Adipose tissue (tissue), 3 donors: ENCODE results near the gene ERC1. TPM values are rescaled to one million over a fixed set of nuclear protein-coding genes. Genes with fewer than 3 reads are reported as not detected.
"Not testable (repeated sequence)": the region's sequence is repeated elsewhere in the genome, so short reads cannot be mapped to it uniquely, and the experiment has no call there.

Experiments
- H3K27ac ChIP-seq: one replicate; pipeline ENCODE4 v1.5.1; 2013; ENCODE audit warnings: low read depth, low read length
- WGBS, 3 donors: extraction: QIAGEN DNeasy Blood & Tissue Kit; methylation state at CpG; one replicate each; pipeline ENCODE4 v1.1.7; 2013; 5-methylcytosine and 5-hydroxymethylcytosine counted together
- polyA plus RNA-seq, 3 donors: library from polyadenylated mRNA; stranded (reverse); fragments of 200-250 nt; gene quantifications; one replicate each; pipeline ENCODE4 v1.2.3, GENCODE V29; 2013
- donor health status: healthy with polysubstance abuse.
- donor health status: Bipolar disorder and iron deficiency.
- donor health status: healthy.

ERC1 gene
- polyA plus RNA-seq, 3 donors: 4.0 to 16.4 (median 12.8) TPM

GRCh38 chr12:1197264-1198018, 206.4 kb downstream of the ERC1 start:
- H3K27ac ChIP-seq: no peak overlapping the region
- 96 to 99% (median 98%) methylated on average over 3 of the region's 3 CpGs for WGBS, 3 donors

GRCh38 chr12:1198854-1199253, 207.8 kb downstream of the ERC1 start:
- not testable (repeated sequence) for H3K27ac ChIP-seq
- WGBS, 3 donors: 86 to 100% (median 93%) methylated on average over 5 of the region's 5 CpGs

DNA sequence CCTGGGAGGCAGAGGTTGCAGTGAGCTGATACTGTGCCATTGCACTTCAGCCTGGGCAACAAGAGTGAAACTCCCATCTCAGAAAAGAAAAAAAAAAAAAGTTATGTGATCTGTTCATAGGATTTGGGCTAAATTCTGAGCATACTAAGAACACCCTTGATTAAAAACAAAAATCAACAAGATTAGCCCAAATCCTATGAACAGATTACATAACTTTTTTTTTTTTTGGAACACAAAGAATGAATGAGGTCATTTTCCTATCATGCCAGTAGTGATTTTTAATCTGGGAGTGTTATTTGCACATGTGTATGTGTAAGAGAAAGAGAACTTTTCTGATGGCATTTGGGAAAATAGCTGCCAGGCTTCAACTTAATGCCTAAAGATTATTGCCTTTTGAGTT, 208.7 kb downstream of the ERC1 start:
- no peak overlapping the region for H3K27ac ChIP-seq

- no peak overlapping the region for H3K27ac ChIP-seq
- WGBS, 3 donors: 88 to 94% (median 92%) methylated on average over 2 of the region's 2 CpGs
These were observed 210.0 kb downstream of the ERC1 start for GRCh38 chr12:1201030-1201429.

DNA sequence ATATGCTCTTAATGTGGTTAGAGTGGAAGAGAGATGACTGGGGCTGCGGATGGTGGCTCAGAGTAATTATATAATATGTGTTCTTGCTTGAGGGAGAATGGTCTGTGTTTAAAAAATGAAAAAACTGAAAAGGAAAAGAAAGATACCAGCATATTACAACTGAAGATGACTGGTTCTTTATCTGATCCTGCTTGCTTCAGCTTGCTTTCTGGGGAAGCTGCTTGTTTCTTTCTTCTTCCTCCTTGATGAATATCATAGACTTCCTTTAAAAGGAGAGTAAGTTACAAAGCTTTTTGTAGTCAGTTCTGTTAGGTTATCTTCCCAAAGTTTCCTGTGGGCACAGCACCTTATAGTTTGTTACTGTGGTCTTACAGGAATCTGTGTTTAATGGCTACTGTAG, 210.9 kb downstream of the ERC1 start:
- no peak overlapping the region for H3K27ac ChIP-seq
- WGBS, 3 donors: 88 to 97% (median 94%) methylated on average over 1 of the region's 1 CpG

- no peak overlapping the region for H3K27ac ChIP-seq
These were observed 212.7 kb downstream of the ERC1 start for GRCh38 chr12:1203735-1204019.

DNA sequence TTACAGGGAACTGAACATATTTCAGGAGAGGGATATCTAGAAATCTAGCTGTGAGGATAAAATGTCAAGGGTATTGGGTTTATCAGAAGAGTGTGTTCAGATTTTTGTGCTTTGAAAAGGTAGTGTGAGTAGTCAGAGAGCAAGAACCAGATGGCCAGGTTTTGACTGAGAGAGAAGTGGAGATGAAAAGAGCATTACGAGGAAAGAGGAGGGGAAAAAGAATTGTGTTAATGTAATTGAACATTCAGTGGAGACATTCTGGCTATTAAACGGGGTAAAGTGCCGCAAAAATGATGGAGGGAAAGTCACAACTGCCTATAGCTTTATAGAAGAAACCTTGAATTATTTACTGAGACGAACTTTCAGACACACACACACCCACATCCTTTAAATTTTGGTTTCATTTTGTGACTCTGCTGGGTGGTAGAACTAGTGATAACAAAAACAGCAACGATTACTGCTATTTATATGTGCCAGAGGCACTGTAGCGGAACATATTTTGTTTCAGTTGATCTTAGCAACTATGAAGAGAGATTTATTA, 213.6 kb downstream of the ERC1 start:
- 7 to 56% (median 15%) methylated on average over 6 of the region's 6 CpGs for WGBS, 3 donors
- no peak overlapping the region for H3K27ac ChIP-seq

GRCh38 chr12:1205512-1206060, 214.6 kb downstream of the ERC1 start:
- WGBS, 3 donors: 70 to 76% (median 74%) methylated on average over 4 of the region's 4 CpGs
- H3K27ac ChIP-seq: no peak overlapping the region

- 86 to 97% (median 91%) methylated on average over 1 of the region's 1 CpG for WGBS, 3 donors
- H3K27ac ChIP-seq: no peak overlapping the region
These were observed 215.2 kb downstream of the ERC1 start for GRCh38 chr12:1206118-1206734.

DNA sequence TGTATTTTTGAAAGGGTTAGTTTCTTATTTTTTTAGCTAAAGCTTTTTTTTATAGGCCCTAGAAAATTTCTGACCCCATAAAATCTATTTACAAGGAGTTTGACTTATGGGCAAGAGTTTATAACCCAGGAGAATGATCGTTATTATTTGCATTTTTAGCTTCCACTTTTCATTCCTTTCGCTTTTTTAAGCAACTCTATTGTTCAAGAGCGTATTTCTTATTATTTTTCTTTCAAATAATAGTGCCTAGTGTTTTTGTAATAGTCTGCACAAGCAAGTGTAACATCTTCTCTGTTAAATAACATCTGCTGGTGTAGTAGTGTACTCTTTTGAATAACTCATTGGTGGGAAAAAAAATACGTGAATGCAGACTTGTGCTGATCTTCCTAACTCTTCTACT, 216.3 kb downstream of the ERC1 start:
- 94 to 97% (median 95%) methylated on average over 4 of the region's 4 CpGs for WGBS, 3 donors
- no peak overlapping the region for H3K27ac ChIP-seq

DNA sequence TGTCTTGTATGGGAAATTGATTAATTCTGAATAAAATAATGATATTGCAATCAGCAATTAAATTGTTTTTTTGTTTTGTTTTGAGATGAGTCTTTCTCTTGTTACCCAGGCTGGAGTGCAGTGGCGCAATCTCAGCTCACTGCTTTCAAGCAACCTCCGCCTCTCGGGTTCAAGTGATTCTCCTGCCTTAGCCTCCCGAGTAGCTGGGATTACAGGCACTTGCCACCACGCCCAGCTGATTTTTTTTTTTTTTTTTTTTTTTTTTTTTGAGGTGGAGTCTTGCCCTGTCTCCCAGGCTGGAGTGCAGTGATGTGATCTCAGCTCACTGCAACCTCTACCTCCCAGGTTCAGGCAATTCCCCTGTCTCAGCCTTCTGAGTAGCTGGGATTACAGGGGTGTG, 217.7 kb downstream of the ERC1 start:
- 88 to 99% (median 98%) methylated on average over 5 of the region's 5 CpGs for WGBS, 3 donors
- H3K27ac ChIP-seq: not testable (repeated sequence)

GRCh38 chr12:1212526-1212925, 221.5 kb downstream of the ERC1 start:
- no peak overlapping the region for H3K27ac ChIP-seq
- 68 to 92% (median 90%) methylated on average over 8 of the region's 8 CpGs for WGBS, 3 donors

- no peak overlapping the region for H3K27ac ChIP-seq
- whole genome bisulfite sequencing, 3 donors: 95 to 98% (median 96%) methylated on average over 6 of the region's 6 CpGs
These were observed 222.2 kb downstream of the ERC1 start for GRCh38 chr12:1213205-1213604.

GRCh38 chr12:1213618-1214205, 222.7 kb downstream of the ERC1 start:
- H3K27ac ChIP-seq: no peak overlapping the region
- 86 to 89% (median 89%) methylated on average over 7 of the region's 7 CpGs for WGBS, 3 donors

DNA sequence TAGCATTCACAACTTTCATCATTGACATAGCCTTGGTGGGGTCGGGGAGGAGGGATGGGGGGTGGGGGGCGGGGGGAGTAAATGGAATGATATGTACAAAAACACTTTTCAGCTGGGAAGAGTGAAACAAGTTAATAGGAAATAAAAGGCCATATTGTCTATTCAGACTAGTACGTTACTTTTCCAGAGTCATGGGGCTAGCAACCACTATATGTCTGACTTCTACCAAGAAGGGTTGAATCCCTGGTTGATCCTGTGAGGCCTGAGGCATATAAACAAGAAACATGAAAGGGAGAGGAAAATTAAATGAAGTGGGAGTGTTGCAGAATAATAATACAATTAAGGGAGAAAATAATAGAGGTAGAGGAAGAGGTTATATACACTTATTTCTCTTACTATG, 225.5 kb downstream of the ERC1 start:
- WGBS, 3 donors: 70 to 86% (median 77%) methylated on average over 3 of the region's 3 CpGs
- no peak overlapping the region for H3K27ac ChIP-seq

DNA sequence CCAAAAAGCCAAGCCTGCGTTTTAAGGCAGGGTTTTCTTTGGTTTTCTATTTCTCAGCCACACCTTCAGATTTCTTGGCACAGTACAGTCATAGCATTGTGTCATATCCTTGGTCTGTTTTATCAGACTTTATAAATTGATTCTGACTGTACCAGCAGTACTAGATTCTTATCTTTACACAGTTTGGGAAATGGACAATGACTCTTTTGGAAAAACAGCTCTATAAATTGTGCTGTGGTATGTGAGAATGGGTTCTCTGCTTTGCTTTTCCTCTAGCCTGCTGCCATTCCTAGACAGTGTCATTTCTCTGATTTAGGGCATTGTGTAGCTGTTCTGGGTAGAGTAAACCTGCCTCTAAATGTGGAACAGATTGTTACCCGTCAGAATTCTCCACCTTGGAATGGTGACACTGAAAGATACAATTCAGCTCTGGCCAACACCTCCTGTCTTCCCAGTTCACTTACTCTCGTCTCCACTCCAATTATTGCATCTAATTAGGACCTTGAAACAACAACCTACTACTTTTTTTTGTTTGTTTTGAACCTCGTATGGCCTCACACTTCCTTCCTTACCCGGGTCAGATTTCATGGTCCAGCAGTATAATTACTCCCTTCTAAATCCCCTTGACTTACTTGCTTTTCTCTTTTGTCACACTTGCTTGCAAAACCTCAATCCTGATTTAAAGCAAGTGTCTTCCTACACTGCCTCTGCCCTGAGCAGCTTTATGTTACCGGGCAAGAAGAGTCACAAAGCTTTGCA, 226.3 kb downstream of the ERC1 start:
- no peak overlapping the region for H3K27ac ChIP-seq
- WGBS, 3 donors: 22 to 32% (median 31%) methylated on average over 6 of the region's 6 CpGs

GRCh38 chr12:1218369-1218768, 227.3 kb downstream of the ERC1 start:
- 51 to 83% (median 78%) methylated on average over 2 of the region's 2 CpGs for WGBS, 3 donors
- H3K27ac ChIP-seq: no peak overlapping the region

GRCh38 chr12:1220127-1221092, 229.4 kb downstream of the ERC1 start:
- WGBS, 3 donors: 30 to 63% (median 61%) methylated on average over 7 of the region's 7 CpGs
- no peak overlapping the region for H3K27ac ChIP-seq
